ENCODE results near the gene NTN5. TPM values are rescaled to one million over a fixed set of nuclear protein-coding genes. Genes with fewer than 3 reads are reported as not detected.
A peak's percentile ranks its signal among the peaks of the same experiment; 100 is the strongest.

NTN5 gene
- total and polyA plus RNA-seq, 9 of the 15 experiments (the other 6 are each of a cell fraction or from before 2014, with no cell fraction given) = not detected

DNA sequence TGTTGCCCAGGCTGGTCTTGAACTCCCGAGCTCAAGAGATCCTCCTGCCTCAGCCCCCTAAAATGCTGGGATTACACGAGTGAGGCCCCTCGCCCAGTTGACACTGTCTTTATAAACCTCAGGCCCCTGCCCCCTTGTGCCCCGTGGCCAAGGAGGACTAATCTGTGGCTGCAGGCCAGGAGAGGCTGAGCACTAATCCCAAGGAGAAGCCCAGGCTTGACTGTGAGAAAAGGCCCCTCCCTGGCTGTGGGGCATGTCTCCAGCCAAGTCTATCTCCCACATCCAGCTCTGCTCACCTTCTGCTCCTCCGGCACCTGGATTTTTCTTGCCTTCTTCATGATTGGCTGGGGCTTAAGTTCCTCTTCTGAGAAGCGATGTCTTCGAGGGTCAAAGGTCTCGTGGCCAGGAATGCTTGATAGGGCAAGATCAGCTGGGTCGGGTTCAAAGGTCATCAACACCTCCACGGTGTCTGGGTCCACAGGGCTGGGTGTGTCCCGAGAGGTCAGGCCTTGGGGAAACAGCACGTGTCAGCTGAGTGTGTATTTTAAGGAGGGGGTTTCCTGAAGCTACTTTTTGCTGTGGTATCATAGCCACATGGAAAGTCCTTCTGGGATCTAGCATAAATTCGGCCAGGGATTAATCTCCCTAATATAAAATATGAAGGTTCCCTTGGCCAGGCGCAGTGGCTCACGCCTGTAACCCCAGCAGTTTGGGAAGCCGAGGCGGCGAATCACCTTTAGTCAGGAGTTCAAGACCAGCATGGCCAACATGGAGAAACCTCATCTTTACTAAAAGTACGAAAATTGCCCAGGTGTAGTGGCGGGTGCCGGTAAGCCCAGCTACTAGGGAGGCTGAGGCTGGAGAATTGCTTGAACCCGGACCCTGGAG is 39.4 kb downstream of the NTN5 start (continued):
- TF ChIP-seq SRSF9 (IDR thresholded peaks at IDR 0.05; ENCODE audit: borderline replicate concordance, low read depth, low read length) (no peak), ZNF239 (CRISPR knock-in tag; IDR thresholded peaks at IDR 0.05) (no peak), SMARCA5 (IDR thresholded peaks at IDR 0.05) (peak; percentile 85), PHB (CRISPR knock-in tag; IDR thresholded peaks at IDR 0.05) (no peak), RUNX1 (IDR thresholded peaks at IDR 0.05; ENCODE audit: low read depth) (no peak), FUS (optimal IDR thresholded peaks at IDR 0.05; ENCODE audit: low read depth, low read length) (no peak), DDX20 (tag; IDR thresholded peaks at IDR 0.05; ENCODE audit: low read depth) (no peak), HEY1 (CRISPR knock-in tag; IDR thresholded peaks at IDR 0.05; ENCODE audit: borderline replicate concordance) (no peak), HNRNPUL1 (IDR thresholded peaks at IDR 0.05; ENCODE audit: low read length) (no peak), POLR2B (IDR thresholded peaks at IDR 0.05; ENCODE audit: low read depth, partially characterized antibody) (no peak), RBM15 (IDR thresholded peaks at IDR 0.05; ENCODE audit: insufficient read depth, low read length) (no peak), NRF1 (conservative IDR thresholded peaks at IDR 0.05 in 1 of 2, IDR thresholded peaks at IDR 0.05 in 1 of 2) (no peak), NFE2L1 (tag; IDR thresholded peaks at IDR 0.05; ENCODE audit: borderline replicate concordance, low read depth) (no peak), ZNF133 (CRISPR knock-in tag; IDR thresholded peaks at IDR 0.05) (no peak), ZFP36 (IDR thresholded peaks at IDR 0.05; ENCODE audit: low read depth, low read length, partially characterized antibody) (no peak)
- TF ChIP-seq, protein P1, sequence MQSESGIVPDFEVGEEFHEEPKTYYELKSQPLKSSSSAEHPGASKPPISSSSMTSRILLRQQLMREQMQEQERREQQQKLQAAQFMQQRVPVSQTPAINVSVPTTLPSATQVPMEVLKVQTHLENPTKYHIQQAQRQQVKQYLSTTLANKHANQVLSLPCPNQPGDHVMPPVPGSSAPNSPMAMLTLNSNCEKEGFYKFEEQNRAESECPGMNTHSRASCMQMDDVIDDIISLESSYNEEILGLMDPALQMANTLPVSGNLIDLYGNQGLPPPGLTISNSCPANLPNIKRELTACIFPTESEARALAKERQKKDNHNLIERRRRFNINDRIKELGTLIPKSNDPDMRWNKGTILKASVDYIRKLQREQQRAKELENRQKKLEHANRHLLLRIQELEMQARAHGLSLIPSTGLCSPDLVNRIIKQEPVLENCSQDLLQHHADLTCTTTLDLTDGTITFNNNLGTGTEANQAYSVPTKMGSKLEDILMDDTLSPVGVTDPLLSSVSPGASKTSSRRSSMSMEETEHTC (IDR thresholded peaks at IDR 0.05) = no peak
- TF ChIP-seq, protein P2, sequence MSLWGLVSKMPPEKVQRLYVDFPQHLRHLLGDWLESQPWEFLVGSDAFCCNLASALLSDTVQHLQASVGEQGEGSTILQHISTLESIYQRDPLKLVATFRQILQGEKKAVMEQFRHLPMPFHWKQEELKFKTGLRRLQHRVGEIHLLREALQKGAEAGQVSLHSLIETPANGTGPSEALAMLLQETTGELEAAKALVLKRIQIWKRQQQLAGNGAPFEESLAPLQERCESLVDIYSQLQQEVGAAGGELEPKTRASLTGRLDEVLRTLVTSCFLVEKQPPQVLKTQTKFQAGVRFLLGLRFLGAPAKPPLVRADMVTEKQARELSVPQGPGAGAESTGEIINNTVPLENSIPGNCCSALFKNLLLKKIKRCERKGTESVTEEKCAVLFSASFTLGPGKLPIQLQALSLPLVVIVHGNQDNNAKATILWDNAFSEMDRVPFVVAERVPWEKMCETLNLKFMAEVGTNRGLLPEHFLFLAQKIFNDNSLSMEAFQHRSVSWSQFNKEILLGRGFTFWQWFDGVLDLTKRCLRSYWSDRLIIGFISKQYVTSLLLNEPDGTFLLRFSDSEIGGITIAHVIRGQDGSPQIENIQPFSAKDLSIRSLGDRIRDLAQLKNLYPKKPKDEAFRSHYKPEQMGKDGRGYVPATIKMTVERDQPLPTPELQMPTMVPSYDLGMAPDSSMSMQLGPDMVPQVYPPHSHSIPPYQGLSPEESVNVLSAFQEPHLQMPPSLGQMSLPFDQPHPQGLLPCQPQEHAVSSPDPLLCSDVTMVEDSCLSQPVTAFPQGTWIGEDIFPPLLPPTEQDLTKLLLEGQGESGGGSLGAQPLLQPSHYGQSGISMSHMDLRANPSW (CRISPR knock-in tag; IDR thresholded peaks at IDR 0.05) = no peak
- TF ChIP-seq, protein P3, sequence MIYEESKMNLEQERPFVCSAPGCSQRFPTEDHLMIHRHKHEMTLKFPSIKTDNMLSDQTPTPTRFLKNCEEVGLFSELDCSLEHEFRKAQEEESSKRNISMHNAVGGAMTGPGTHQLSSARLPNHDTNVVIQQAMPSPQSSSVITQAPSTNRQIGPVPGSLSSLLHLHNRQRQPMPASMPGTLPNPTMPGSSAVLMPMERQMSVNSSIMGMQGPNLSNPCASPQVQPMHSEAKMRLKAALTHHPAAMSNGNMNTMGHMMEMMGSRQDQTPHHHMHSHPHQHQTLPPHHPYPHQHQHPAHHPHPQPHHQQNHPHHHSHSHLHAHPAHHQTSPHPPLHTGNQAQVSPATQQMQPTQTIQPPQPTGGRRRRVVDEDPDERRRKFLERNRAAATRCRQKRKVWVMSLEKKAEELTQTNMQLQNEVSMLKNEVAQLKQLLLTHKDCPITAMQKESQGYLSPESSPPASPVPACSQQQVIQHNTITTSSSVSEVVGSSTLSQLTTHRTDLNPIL (CRISPR knock-in tag; IDR thresholded peaks at IDR 0.05) = no peak
- TF ChIP-seq, protein P4, sequence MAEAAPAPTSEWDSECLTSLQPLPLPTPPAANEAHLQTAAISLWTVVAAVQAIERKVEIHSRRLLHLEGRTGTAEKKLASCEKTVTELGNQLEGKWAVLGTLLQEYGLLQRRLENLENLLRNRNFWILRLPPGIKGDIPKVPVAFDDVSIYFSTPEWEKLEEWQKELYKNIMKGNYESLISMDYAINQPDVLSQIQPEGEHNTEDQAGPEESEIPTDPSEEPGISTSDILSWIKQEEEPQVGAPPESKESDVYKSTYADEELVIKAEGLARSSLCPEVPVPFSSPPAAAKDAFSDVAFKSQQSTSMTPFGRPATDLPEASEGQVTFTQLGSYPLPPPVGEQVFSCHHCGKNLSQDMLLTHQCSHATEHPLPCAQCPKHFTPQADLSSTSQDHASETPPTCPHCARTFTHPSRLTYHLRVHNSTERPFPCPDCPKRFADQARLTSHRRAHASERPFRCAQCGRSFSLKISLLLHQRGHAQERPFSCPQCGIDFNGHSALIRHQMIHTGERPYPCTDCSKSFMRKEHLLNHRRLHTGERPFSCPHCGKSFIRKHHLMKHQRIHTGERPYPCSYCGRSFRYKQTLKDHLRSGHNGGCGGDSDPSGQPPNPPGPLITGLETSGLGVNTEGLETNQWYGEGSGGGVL (CRISPR knock-in tag; IDR thresholded peaks at IDR 0.05) = no peak
- TF ChIP-seq, protein P5, sequence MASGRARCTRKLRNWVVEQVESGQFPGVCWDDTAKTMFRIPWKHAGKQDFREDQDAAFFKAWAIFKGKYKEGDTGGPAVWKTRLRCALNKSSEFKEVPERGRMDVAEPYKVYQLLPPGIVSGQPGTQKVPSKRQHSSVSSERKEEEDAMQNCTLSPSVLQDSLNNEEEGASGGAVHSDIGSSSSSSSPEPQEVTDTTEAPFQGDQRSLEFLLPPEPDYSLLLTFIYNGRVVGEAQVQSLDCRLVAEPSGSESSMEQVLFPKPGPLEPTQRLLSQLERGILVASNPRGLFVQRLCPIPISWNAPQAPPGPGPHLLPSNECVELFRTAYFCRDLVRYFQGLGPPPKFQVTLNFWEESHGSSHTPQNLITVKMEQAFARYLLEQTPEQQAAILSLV (tag; IDR thresholded peaks at IDR 0.05) = no peak
